GM23338 (cell line): ENCODE measurements around the gene IRAK1BP1.

Source experiments
- CREB1 ChIP-seq: fragments of 250-450 bp; sonication (Bioruptor Pico); IDR thresholded peaks from 2 replicates; pipeline ENCODE4 v1.5.0; 2020; ENCODE audit warnings: low read depth, mild to moderate bottlenecking, moderate library complexity
- EZH2 ChIP-seq: fragments of 200-600 bp; sonication (generic); IDR thresholded peaks from one replicate; pipeline ENCODE4 v1.8.0; 2017; ENCODE audit warnings: antibody characterized with exemption, mild to moderate bottlenecking, low read depth; ENCODE audit not compliant: unreplicated experiment
- EZH2phosphoT487 ChIP-seq: fragments of 200-600 bp; sonication (generic); IDR thresholded peaks from one replicate; pipeline ENCODE4 v1.8.1; 2018; ENCODE audit warnings: antibody characterized with exemption; ENCODE audit not compliant: unreplicated experiment
- JUNB ChIP-seq: IDR thresholded peaks from one replicate; pipeline ENCODE4 v1.6.1; 2016; ENCODE audit warnings: antibody characterized with exemption; ENCODE audit not compliant: unreplicated experiment
- POLR2AphosphoS5 ChIP-seq: IDR thresholded peaks from 2 replicates; pipeline ENCODE4 v1.6.1; 2016; ENCODE audit warnings: antibody characterized with exemption, low read depth
- STAT1 ChIP-seq: IDR thresholded peaks from one replicate; pipeline ENCODE4 v1.6.1; 2016; ENCODE audit warnings: antibody characterized with exemption; ENCODE audit not compliant: unreplicated experiment
- ZNF114 ChIP-seq: fragments of 250-450 bp; sonication (Bioruptor Pico); IDR thresholded peaks from 2 replicates; pipeline ENCODE4 v1.5.0; 2020; ENCODE audit warnings: mild to moderate bottlenecking, moderate library complexity
- ZNF331 ChIP-seq: fragments of 250-450 bp; sonication (Bioruptor Pico); IDR thresholded peaks from 2 replicates; pipeline ENCODE4 v1.5.0; 2020; ENCODE audit warnings: low read depth, mild to moderate bottlenecking, moderate library complexity
- TF ChIP-seq, protein P1 (sequence below), 2 experiments: fragments of 200-600 bp in 1 of 2; sonication (generic) in 1 of 2; conservative IDR thresholded peaks; 2 replicates each; pipeline versions ENCODE4 v1.5.1 to v1.6.1; 2016 to 2017; ENCODE audit warnings: antibody characterized with exemption in 2 of 2, low read depth in 2 of 2, mild to moderate bottlenecking in 2 of 2, moderate library complexity in 1 of 2
- TF ChIP-seq, protein P2 (sequence below): IDR thresholded peaks from one replicate; pipeline ENCODE4 v1.6.1; 2018; ENCODE audit warnings: antibody characterized with exemption; ENCODE audit not compliant: unreplicated experiment
- TF ChIP-seq, protein P3 (sequence below): IDR thresholded peaks from 2 replicates; pipeline ENCODE4 v1.6.1; 2016; ENCODE audit warnings: antibody characterized with exemption

DNA sequence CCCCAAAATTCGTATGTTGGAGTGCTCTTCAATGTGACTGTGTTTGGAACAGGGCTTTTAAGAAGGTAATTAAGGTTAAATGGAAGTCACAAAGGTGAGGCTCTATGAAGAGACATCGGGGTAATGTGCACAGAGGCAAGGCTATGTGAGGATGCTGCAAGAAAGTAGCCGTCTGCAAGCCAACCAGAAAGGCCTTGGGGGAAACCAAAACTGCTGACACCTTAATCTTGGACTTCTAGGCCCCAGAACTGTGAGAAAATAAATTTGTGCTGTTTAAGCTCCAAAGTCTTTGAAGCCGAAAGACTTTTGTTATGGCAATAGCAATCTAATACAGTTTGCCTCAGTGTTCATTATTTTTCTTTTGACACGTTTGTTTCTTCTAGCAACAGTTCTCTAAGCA, 2.4 kb upstream of the IRAK1BP1 start:
- TF ChIP-seq, protein P1, sequence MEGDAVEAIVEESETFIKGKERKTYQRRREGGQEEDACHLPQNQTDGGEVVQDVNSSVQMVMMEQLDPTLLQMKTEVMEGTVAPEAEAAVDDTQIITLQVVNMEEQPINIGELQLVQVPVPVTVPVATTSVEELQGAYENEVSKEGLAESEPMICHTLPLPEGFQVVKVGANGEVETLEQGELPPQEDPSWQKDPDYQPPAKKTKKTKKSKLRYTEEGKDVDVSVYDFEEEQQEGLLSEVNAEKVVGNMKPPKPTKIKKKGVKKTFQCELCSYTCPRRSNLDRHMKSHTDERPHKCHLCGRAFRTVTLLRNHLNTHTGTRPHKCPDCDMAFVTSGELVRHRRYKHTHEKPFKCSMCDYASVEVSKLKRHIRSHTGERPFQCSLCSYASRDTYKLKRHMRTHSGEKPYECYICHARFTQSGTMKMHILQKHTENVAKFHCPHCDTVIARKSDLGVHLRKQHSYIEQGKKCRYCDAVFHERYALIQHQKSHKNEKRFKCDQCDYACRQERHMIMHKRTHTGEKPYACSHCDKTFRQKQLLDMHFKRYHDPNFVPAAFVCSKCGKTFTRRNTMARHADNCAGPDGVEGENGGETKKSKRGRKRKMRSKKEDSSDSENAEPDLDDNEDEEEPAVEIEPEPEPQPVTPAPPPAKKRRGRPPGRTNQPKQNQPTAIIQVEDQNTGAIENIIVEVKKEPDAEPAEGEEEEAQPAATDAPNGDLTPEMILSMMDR (conservative IDR thresholded peaks at IDR 0.05; ENCODE audit: low read depth in 2 of 2) = no peak
- no peak for TF ChIP-seq CREB1 (CRISPR knock-in tag)
- TF ChIP-seq JUNB = no peak
- TF ChIP-seq EZH2 = no peak
- TF ChIP-seq, protein P2, sequence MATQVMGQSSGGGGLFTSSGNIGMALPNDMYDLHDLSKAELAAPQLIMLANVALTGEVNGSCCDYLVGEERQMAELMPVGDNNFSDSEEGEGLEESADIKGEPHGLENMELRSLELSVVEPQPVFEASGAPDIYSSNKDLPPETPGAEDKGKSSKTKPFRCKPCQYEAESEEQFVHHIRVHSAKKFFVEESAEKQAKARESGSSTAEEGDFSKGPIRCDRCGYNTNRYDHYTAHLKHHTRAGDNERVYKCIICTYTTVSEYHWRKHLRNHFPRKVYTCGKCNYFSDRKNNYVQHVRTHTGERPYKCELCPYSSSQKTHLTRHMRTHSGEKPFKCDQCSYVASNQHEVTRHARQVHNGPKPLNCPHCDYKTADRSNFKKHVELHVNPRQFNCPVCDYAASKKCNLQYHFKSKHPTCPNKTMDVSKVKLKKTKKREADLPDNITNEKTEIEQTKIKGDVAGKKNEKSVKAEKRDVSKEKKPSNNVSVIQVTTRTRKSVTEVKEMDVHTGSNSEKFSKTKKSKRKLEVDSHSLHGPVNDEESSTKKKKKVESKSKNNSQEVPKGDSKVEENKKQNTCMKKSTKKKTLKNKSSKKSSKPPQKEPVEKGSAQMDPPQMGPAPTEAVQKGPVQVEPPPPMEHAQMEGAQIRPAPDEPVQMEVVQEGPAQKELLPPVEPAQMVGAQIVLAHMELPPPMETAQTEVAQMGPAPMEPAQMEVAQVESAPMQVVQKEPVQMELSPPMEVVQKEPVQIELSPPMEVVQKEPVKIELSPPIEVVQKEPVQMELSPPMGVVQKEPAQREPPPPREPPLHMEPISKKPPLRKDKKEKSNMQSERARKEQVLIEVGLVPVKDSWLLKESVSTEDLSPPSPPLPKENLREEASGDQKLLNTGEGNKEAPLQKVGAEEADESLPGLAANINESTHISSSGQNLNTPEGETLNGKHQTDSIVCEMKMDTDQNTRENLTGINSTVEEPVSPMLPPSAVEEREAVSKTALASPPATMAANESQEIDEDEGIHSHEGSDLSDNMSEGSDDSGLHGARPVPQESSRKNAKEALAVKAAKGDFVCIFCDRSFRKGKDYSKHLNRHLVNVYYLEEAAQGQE = no peak
- TF ChIP-seq POLR2AphosphoS5 = no peak
- no peak for TF ChIP-seq EZH2phosphoT487
- TF ChIP-seq ZNF331 = no peak
- no peak for TF ChIP-seq ZNF114 (CRISPR knock-in tag)
- TF ChIP-seq, protein P3, sequence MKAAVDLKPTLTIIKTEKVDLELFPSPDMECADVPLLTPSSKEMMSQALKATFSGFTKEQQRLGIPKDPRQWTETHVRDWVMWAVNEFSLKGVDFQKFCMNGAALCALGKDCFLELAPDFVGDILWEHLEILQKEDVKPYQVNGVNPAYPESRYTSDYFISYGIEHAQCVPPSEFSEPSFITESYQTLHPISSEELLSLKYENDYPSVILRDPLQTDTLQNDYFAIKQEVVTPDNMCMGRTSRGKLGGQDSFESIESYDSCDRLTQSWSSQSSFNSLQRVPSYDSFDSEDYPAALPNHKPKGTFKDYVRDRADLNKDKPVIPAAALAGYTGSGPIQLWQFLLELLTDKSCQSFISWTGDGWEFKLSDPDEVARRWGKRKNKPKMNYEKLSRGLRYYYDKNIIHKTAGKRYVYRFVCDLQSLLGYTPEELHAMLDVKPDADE = no peak
- TF ChIP-seq STAT1 = no peak
